ENCODE data around the gene LRP8. TPM values are rescaled to one million over a fixed set of nuclear protein-coding genes. Genes with fewer than 3 reads are reported as not detected.

LRP8 gene
- total RNA-seq, 1 experiment from 2014 or later, result 56.3 TPM

- Histone ChIP-seq H2AFZ (ENCODE audit: low read depth, low read length, poor library complexity, severe bottlenecking) (no peak overlapping the region), H3K4me3 (replicated peaks in 1 of 2; ENCODE audit: low read depth in 1 of 2, low read length in 2 of 2) (no peak overlapping the region), H3K9me3 (ENCODE audit: control insufficient read depth in 1 of 2, insufficient read depth in 1 of 2, low read depth in 1 of 2, low read length in 2 of 2) (no peaks in the 10 kb centered on the region), H3K27me3 (ENCODE audit: insufficient read depth, low read length) (no peaks in the 10 kb centered on the region), H3K9ac (ENCODE audit: low read length) (no peak overlapping the region), H3K9me2 (ENCODE audit: insufficient read depth) (no peaks in the 10 kb centered on the region), H3K36me3 (ENCODE audit: control insufficient read depth in 1 of 2, insufficient read depth in 2 of 2, low read length in 2 of 2) (peaks cover 0 to 16% of the 10 kb centered on the region in 2 experiments; a peak in 3 of 4 replicates), H4K20me1 (ENCODE audit: insufficient read depth) (no peaks in the 10 kb centered on the region), H3K79me2 (ENCODE audit: insufficient read depth, low read length) (no peaks in the 10 kb centered on the region), H3K4me1 (ENCODE audit: control insufficient read depth in 1 of 2, insufficient read depth in 2 of 2, low read length in 2 of 2) (peaks cover 0 to 9% of the 10 kb centered on the region in 2 experiments; a peak in 1 of 4 replicates), H3K4me2 (ENCODE audit: low read length) (no peak overlapping the region), H3K27ac (ENCODE audit: low read depth, low read length) (no peak overlapping the region)
- BruUV-seq (replicated peaks), result no TSS peak
- CTCF ChIA-PET, result interaction anchor here (0.7 to 3.6 kb wide), 11 partner anchors 11 to 1501 kb away, joined by 3 to 48 read pairs (median 4); no protein-coding TSS in a partner anchor
- POLR2A ChIA-PET, result no interaction called here
- DNase-seq (ENCODE audit: low read depth, low spot score) (no peak), ATAC-seq (peak; percentile 86)
- RAD21 ChIA-PET (ENCODE audit: low non-redundant PET in 1 of 2, low total read pairs in 2 of 2, uncharacterized antibody in 2 of 2, unreplicated experiment in 2 of 2), result interaction anchor here (0.7 to 1.4 kb wide), 4 partner anchors 113 to 135 kb away, joined by 3 to 4 read pairs (median 4); no protein-coding TSS in a partner anchor
- no peak for TF ChIP-seq MAX (IDR thresholded peaks at IDR 0.05)
- TF ChIP-seq CTCF (IDR thresholded peaks at IDR 0.05 in 2 of 3, conservative IDR thresholded peaks at IDR 0.05 in 1 of 3; ENCODE audit: borderline replicate concordance in 1 of 3, insufficient read depth in 1 of 3, low read depth in 2 of 3, low read length in 2 of 3), result peak; percentile 78 to 93 (median 90)
- no peak for TF ChIP-seq ZBTB33 (IDR thresholded peaks at IDR 0.05; ENCODE audit: extremely low read depth, insufficient replicate concordance, low read length)
- TF ChIP-seq POLR2A (IDR thresholded peaks at IDR 0.05; ENCODE audit: borderline replicate concordance, extremely low read depth, insufficient read depth, insufficient read length), result no peak
- peak; percentile 91 for TF ChIP-seq RAD21 (IDR thresholded peaks at IDR 0.05; ENCODE audit: low read depth)
- no peak for TF ChIP-seq FOSL1 (IDR thresholded peaks at IDR 0.05; ENCODE audit: low read depth)
- intact Hi-C loops (cut with micrococcal nuclease), result loop anchor here (1.0 to 10.0 kb wide), 4 partner anchors 115 to 406 kb away; no protein-coding TSS in a partner anchor
These were observed 49.6 kb downstream of the LRP8 start for GRCh38 chr1:53278298-53278725.
